ENCODE results near the gene WDR44.
"Not testable (repeated sequence)": the region's sequence is repeated elsewhere in the genome, so short reads cannot be mapped to it uniquely, and the experiment has no call there.

The WDR44 gene

GRCh38 chrX:118480172-118480571 lies 134.3 kb downstream of the WDR44 start:
- in situ Hi-C loops (cut with MboI; ENCODE audit: low sequenced_read_pairs), result no loop called here

GRCh38 chrX:118482384-118482783 lies 136.5 kb downstream of the WDR44 start:
- in situ Hi-C loops (cut with MboI; ENCODE audit: low sequenced_read_pairs), result not testable (repeated sequence)

GRCh38 chrX:118484216-118484903 lies 138.5 kb downstream of the WDR44 start:
- in situ Hi-C loops (cut with MboI; ENCODE audit: low sequenced_read_pairs), result no loop called here

- in situ Hi-C loops (cut with MboI; ENCODE audit: low sequenced_read_pairs), result not testable (repeated sequence)
These were observed 140.8 kb downstream of the WDR44 start for GRCh38 chrX:118486693-118487092.

GRCh38 chrX:118493016-118493415 lies 147.1 kb downstream of the WDR44 start:
- in situ Hi-C loops (cut with MboI; ENCODE audit: low sequenced_read_pairs), result no loop called here

- in situ Hi-C loops (cut with MboI; ENCODE audit: low sequenced_read_pairs), result no loop called here
These were observed 147.9 kb downstream of the WDR44 start for GRCh38 chrX:118493653-118494297.

- in situ Hi-C loops (cut with MboI; ENCODE audit: low sequenced_read_pairs), result no loop called here
These were observed 149.4 kb downstream of the WDR44 start, which contains the start of gene DOCK11 for GRCh38 chrX:118495061-118495921. DOCK11 (plus strand) TSS chrX:118495815; CDS start chrX:118495972, 157 bp downstream.

- in situ Hi-C loops (cut with MboI; ENCODE audit: low sequenced_read_pairs), result no loop called here
These were observed 150.3 kb downstream of the WDR44 start for GRCh38 chrX:118495958-118496762.

- in situ Hi-C loops (cut with MboI; ENCODE audit: low sequenced_read_pairs), result no loop called here
These were observed 150.8 kb downstream of the WDR44 start for GRCh38 chrX:118496763-118497079.

- in situ Hi-C loops (cut with MboI; ENCODE audit: low sequenced_read_pairs), result no loop called here
These were observed 151.4 kb downstream of the WDR44 start for GRCh38 chrX:118497180-118497818.

GRCh38 chrX:118498351-118498750 lies 152.4 kb downstream of the WDR44 start:
- in situ Hi-C loops (cut with MboI; ENCODE audit: low sequenced_read_pairs), result no loop called here

GRCh38 chrX:118498755-118499154 lies 152.8 kb downstream of the WDR44 start:
- in situ Hi-C loops (cut with MboI; ENCODE audit: low sequenced_read_pairs), result no loop called here

- in situ Hi-C loops (cut with MboI; ENCODE audit: low sequenced_read_pairs), result no loop called here
These were observed 153.4 kb downstream of the WDR44 start for GRCh38 chrX:118499295-118499694.

Measured in HL-60/S4 treated with phorbol 12-myristate 13-acetate at 8.2 ng/mL for 4 days and 3 days (cell line).